OCI-LY1 (cell line): ENCODE data around the gene SLC17A4.

ENCODE experiments used
- H2AFZ ChIP-seq: fragments of 200-600 bp; sonication (generic), shearing (Covaris generic); 2 replicates; pipeline ENCODE4 v1.6.0; 2014; ENCODE audit warnings: antibody characterized with exemption, mild to moderate bottlenecking, low read length
- H3F3A ChIP-seq: fragments of 200-600 bp; sonication (generic), shearing (Covaris generic); 2 replicates; pipeline ENCODE4 v1.6.0; 2014; ENCODE audit warnings: mild to moderate bottlenecking, antibody characterized with exemption, low read length, moderate library complexity; ENCODE audit not compliant: insufficient read depth
- H3K27ac ChIP-seq: fragments of 200-600 bp; sonication (generic); 2 replicates; pipeline ENCODE4 v1.5.1; 2014; ENCODE audit warnings: low read length, mixed run types, mild to moderate bottlenecking, low read depth; ENCODE audit not compliant: poor library complexity, severe bottlenecking
- H3K27me3 ChIP-seq: fragments of 200-600 bp; sonication (generic); 2 replicates; pipeline ENCODE4 v1.6.0; 2014; ENCODE audit warnings: antibody characterized with exemption, mild to moderate bottlenecking, low read length, moderate library complexity; ENCODE audit not compliant: insufficient read depth
- H3K36me3 ChIP-seq: fragments of 200-600 bp; sonication (generic); 2 replicates; pipeline ENCODE4 v1.6.1; 2014; ENCODE audit warnings: mild to moderate bottlenecking, antibody characterized with exemption, low read length, moderate library complexity, mixed read lengths; ENCODE audit not compliant: insufficient read depth
- H3K4me1 ChIP-seq: fragments of 200-600 bp; sonication (generic); 2 replicates; pipeline ENCODE4 v1.5.1; 2014; ENCODE audit warnings: mild to moderate bottlenecking, low read length, moderate library complexity; ENCODE audit not compliant: insufficient read depth, severe bottlenecking
- H3K4me2 ChIP-seq: fragments of 200-600 bp; sonication (generic), shearing (Covaris generic); 2 replicates; pipeline ENCODE4 v1.6.1; 2014; ENCODE audit warnings: low read length
- H3K4me3 ChIP-seq: fragments of 200-600 bp; sonication (generic); 2 replicates; pipeline ENCODE4 v1.5.1; 2014; ENCODE audit warnings: low read length, low read depth, mild to moderate bottlenecking, mixed read lengths; ENCODE audit not compliant: poor library complexity, severe bottlenecking
- H3K79me2 ChIP-seq: fragments of 200-600 bp; shearing (Covaris generic); 2 replicates; pipeline ENCODE4 v1.6.1; 2016; ENCODE audit warnings: mixed run types, low read length, mixed read lengths; ENCODE audit not compliant: insufficient read depth
- H3K9ac ChIP-seq: fragments of 200-600 bp; sonication (generic), shearing (Covaris generic); 2 replicates; pipeline ENCODE4 v1.6.1; 2014; ENCODE audit warnings: mild to moderate bottlenecking, low read length, mixed read lengths
- H3K9me2 ChIP-seq: fragments of 200-600 bp; sonication (generic), shearing (Covaris generic); 2 replicates; pipeline ENCODE4 v1.6.1; 2014; ENCODE audit warnings: low read depth, mild to moderate bottlenecking, low read length, mixed read lengths
- H3K9me3 ChIP-seq: fragments of 200-600 bp; shearing (Covaris generic); 2 replicates; pipeline ENCODE4 v1.6.1; 2014; ENCODE audit warnings: low read length, mixed read lengths
- H4K20me1 ChIP-seq: fragments of 200-600 bp; sonication (generic), shearing (Covaris generic); 2 replicates; pipeline ENCODE4 v1.6.0; 2016; ENCODE audit warnings: mild to moderate bottlenecking, low read length; ENCODE audit not compliant: insufficient read depth
- EZH2 ChIP-seq: fragments of 200-600 bp; sonication (generic), shearing (Covaris generic); IDR thresholded peaks from 2 replicates; pipeline ENCODE4 v1.8.0; 2017; ENCODE audit warnings: borderline replicate concordance, mixed run types, mild to moderate bottlenecking, antibody characterized with exemption, low read length, moderate library complexity, mixed read lengths
- TF ChIP-seq, protein P1 (sequence below): fragments of 200-600 bp; sonication (generic), shearing (Covaris generic); IDR thresholded peaks from 2 replicates; pipeline ENCODE4 v1.5.1; 2017; ENCODE audit warnings: mild to moderate bottlenecking, antibody characterized with exemption, low read length, moderate library complexity, mixed read lengths

SLC17A4 gene

GRCh38 chr6:25732468-25733198, 21.9 kb upstream of the SLC17A4 start:
- peaks cover 10% of the 10 kb centered on the region for H3K9me3 ChIP-seq
- no peak overlapping the region for H3K4me2 ChIP-seq
- H3F3A ChIP-seq: no peaks in the 10 kb centered on the region
- H3K36me3 ChIP-seq: no peaks in the 10 kb centered on the region
- no peak overlapping the region for H2AFZ ChIP-seq
- H3K79me2 ChIP-seq: no peaks in the 10 kb centered on the region
- no peak overlapping the region for H3K4me3 ChIP-seq
- no peaks in the 10 kb centered on the region for H3K27me3 ChIP-seq
- no peak overlapping the region for H3K27ac ChIP-seq
- H4K20me1 ChIP-seq: no peaks in the 10 kb centered on the region
- no peaks in the 10 kb centered on the region for H3K4me1 ChIP-seq
- H3K9me2 ChIP-seq: no peaks in the 10 kb centered on the region
- no peak for TF ChIP-seq EZH2
- TF ChIP-seq, protein P1, sequence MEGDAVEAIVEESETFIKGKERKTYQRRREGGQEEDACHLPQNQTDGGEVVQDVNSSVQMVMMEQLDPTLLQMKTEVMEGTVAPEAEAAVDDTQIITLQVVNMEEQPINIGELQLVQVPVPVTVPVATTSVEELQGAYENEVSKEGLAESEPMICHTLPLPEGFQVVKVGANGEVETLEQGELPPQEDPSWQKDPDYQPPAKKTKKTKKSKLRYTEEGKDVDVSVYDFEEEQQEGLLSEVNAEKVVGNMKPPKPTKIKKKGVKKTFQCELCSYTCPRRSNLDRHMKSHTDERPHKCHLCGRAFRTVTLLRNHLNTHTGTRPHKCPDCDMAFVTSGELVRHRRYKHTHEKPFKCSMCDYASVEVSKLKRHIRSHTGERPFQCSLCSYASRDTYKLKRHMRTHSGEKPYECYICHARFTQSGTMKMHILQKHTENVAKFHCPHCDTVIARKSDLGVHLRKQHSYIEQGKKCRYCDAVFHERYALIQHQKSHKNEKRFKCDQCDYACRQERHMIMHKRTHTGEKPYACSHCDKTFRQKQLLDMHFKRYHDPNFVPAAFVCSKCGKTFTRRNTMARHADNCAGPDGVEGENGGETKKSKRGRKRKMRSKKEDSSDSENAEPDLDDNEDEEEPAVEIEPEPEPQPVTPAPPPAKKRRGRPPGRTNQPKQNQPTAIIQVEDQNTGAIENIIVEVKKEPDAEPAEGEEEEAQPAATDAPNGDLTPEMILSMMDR: no peak
- H3K9ac ChIP-seq: no peak overlapping the region

- Histone ChIP-seq H4K20me1 (no peaks in the 10 kb centered on the region), H3K9me2 (no peaks in the 10 kb centered on the region), H3K27me3 (no peaks in the 10 kb centered on the region), H3K79me2 (no peaks in the 10 kb centered on the region), H3K4me3 (no peak overlapping the region), H3K4me2 (no peak overlapping the region), H3K9ac (no peak overlapping the region), H2AFZ (no peak overlapping the region), H3F3A (no peaks in the 10 kb centered on the region), H3K27ac (no peak overlapping the region), H3K4me1 (no peaks in the 10 kb centered on the region), H3K9me3 (peaks cover 12% of the 10 kb centered on the region), H3K36me3 (no peaks in the 10 kb centered on the region)
- no peak for TF ChIP-seq EZH2
Measured at GRCh38 chr6:25735261-25735660, 19.3 kb upstream of the SLC17A4 start.

DNA sequence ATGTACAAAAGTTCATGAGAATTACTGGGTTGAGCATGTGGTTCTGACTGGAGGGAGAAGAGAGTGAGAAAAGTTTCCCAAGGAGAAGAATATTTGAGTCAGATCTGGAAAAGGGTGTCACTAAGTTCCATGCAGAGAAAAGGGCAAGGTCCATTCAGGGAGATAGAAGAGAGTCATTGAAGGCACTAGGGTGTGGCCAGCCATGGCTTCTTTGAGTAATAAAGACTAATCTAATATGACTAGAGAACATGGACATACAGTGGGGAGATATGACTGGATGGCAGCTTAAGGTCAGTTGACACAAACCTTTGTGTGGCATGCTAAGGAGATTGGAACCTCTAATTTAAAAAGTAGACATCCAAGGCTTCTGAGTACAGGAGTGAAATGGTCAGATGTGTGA, 10.7 kb upstream of the SLC17A4 start:
- Histone ChIP-seq H3K27ac (no peak overlapping the region), H3K4me2 (no peak overlapping the region), H3K4me3 (no peak overlapping the region), H3K9ac (no peak overlapping the region), H2AFZ (no peak overlapping the region), H3K4me1 (no peaks in the 10 kb centered on the region), H3K36me3 (no peaks in the 10 kb centered on the region), H3K9me3 (no peaks in the 10 kb centered on the region), H3K9me2 (no peaks in the 10 kb centered on the region), H3K79me2 (no peaks in the 10 kb centered on the region), H4K20me1 (no peaks in the 10 kb centered on the region), H3F3A (no peaks in the 10 kb centered on the region), H3K27me3 (no peaks in the 10 kb centered on the region)
- TF ChIP-seq EZH2: no peak
- TF ChIP-seq, protein P1: no peak

- Histone ChIP-seq H3K4me3 (no peak overlapping the region), H3K4me1 (no peaks in the 10 kb centered on the region), H3K9me3 (no peaks in the 10 kb centered on the region), H3K4me2 (no peak overlapping the region), H2AFZ (no peak overlapping the region), H3K36me3 (no peaks in the 10 kb centered on the region), H3K9me2 (no peaks in the 10 kb centered on the region), H3K27me3 (no peaks in the 10 kb centered on the region), H3K79me2 (no peaks in the 10 kb centered on the region), H3K9ac (no peak overlapping the region), H4K20me1 (no peaks in the 10 kb centered on the region), H3K27ac (no peak overlapping the region), H3F3A (no peaks in the 10 kb centered on the region)
- TF ChIP-seq, protein P1: no peak
- TF ChIP-seq EZH2: no peak
Measured at GRCh38 chr6:25745836-25746235, 8.7 kb upstream of the SLC17A4 start.
